Mesenchymal stem cell (in vitro differentiated cells and primary cell): ENCODE measurements around the gene ARMC9. TPM values are rescaled to one million over a fixed set of nuclear protein-coding genes. Genes with fewer than 3 reads are reported as not detected.

Source experiments
- DNase-seq: peaks from one replicate; pipeline ENCODE4 v3.0.0-alpha.2; 2013
- H2AFZ ChIP-seq: one replicate; pipeline ENCODE4 v1.6.1; 2013; ENCODE audit warnings: low read depth, mild to moderate bottlenecking, control low read depth, inconsistent platforms, low read length, moderate library complexity
- H2AK5ac ChIP-seq: 2 replicates; pipeline ENCODE4 v1.6.1; 2013; ENCODE audit warnings: low read length, moderate library complexity, mild to moderate bottlenecking, inconsistent platforms; ENCODE audit not compliant: severe bottlenecking
- H2BK120ac ChIP-seq: one replicate; pipeline ENCODE4 v1.6.1; 2013; ENCODE audit warnings: low read depth, mild to moderate bottlenecking, inconsistent platforms, low read length, moderate library complexity
- H2BK12ac ChIP-seq, 2 experiments: one replicate each; pipeline ENCODE4 v1.6.1; 2013; ENCODE audit warnings: inconsistent platforms in 2 of 2, low read length in 2 of 2, mild to moderate bottlenecking in 2 of 2, moderate library complexity in 2 of 2, control low read depth in 1 of 2
- H2BK15ac ChIP-seq: one replicate; pipeline ENCODE4 v1.6.1; 2013; ENCODE audit warnings: mild to moderate bottlenecking, low read depth, inconsistent platforms; ENCODE audit not compliant: poor library complexity, severe bottlenecking
- H2BK5ac ChIP-seq: 2 replicates; pipeline ENCODE4 v1.6.1; 2013; ENCODE audit warnings: low read depth, mild to moderate bottlenecking, low read length, control low read depth, inconsistent platforms; ENCODE audit not compliant: poor library complexity, severe bottlenecking
- H3K14ac ChIP-seq, 2 experiments: one replicate each; pipeline ENCODE4 v1.6.1; 2013; ENCODE audit warnings: inconsistent platforms in 2 of 2, low read length in 2 of 2, control low read depth in 1 of 2, mild to moderate bottlenecking in 1 of 2, moderate library complexity in 1 of 2
- H3K18ac ChIP-seq, 2 experiments: one replicate each; pipeline ENCODE4 v1.6.1; 2013; ENCODE audit warnings: inconsistent platforms in 2 of 2, low read length in 2 of 2, control low read depth in 1 of 2, low read depth in 1 of 2, mild to moderate bottlenecking in 1 of 2
- H3K23ac ChIP-seq, 2 experiments: one replicate each; pipeline ENCODE4 v1.6.1; 2013; ENCODE audit warnings: inconsistent platforms in 2 of 2, low read length in 2 of 2, mild to moderate bottlenecking in 2 of 2, moderate library complexity in 2 of 2, control low read depth in 1 of 2
- H3K27ac ChIP-seq: 2 replicates; pipeline ENCODE4 v1.5.1; 2013; ENCODE audit warnings: mild to moderate bottlenecking, moderate library complexity, low read length, control low read depth, inconsistent platforms; ENCODE audit not compliant: poor library complexity, severe bottlenecking
- H3K27me3 ChIP-seq, 2 experiments: 2 replicates each; pipeline versions ENCODE4 v1.6.1 to v1.7.0; 2013; ENCODE audit warnings: low read length in 2 of 2, mild to moderate bottlenecking in 2 of 2, moderate library complexity in 2 of 2, control low read depth in 1 of 2, inconsistent platforms in 1 of 2; ENCODE audit not compliant: control insufficient read depth in 1 of 2, insufficient read depth in 1 of 2
- H3K36me3 ChIP-seq, 2 experiments: 2 replicates each; pipeline versions ENCODE4 v1.6.1 to v1.7.0; 2013; ENCODE audit warnings: low read length in 2 of 2, control low read depth in 1 of 2, inconsistent platforms in 1 of 2, low read depth in 1 of 2, mild to moderate bottlenecking in 1 of 2; ENCODE audit not compliant: insufficient read depth in 2 of 2, control insufficient read depth in 1 of 2
- H3K4ac ChIP-seq, 2 experiments: one replicate each; pipeline ENCODE4 v1.6.1; 2013; ENCODE audit warnings: inconsistent platforms in 2 of 2, low read length in 2 of 2, mild to moderate bottlenecking in 2 of 2, moderate library complexity in 2 of 2, control low read depth in 1 of 2, low read depth in 1 of 2
- H3K4me1 ChIP-seq: 2 replicates; pipeline ENCODE4 v1.6.1; 2013; ENCODE audit warnings: low read depth, low read length, control low read depth; ENCODE audit not compliant: control insufficient read depth, insufficient read depth
- H3K4me2 ChIP-seq: 2 replicates; pipeline ENCODE4 v1.6.1; 2013; ENCODE audit warnings: low read length, mild to moderate bottlenecking, inconsistent platforms; ENCODE audit not compliant: poor library complexity, severe bottlenecking
- H3K4me3 ChIP-seq, 2 experiments: 2 replicates each; pipeline versions ENCODE4 v1.5.1 to v1.7.0; 2013; ENCODE audit warnings: low read length in 2 of 2, mild to moderate bottlenecking in 2 of 2, control low read depth in 1 of 2, low read depth in 1 of 2; ENCODE audit not compliant: insufficient read depth in 1 of 2
- H3K79me1 ChIP-seq: replicated peaks from 2 replicates; pipeline ENCODE4 v1.6.1; 2013; ENCODE audit warnings: mild to moderate bottlenecking, control low read depth, low read length, inconsistent platforms; ENCODE audit not compliant: poor library complexity, severe bottlenecking
- H3K9ac ChIP-seq: 2 replicates; pipeline ENCODE4 v1.7.0; 2013; ENCODE audit warnings: mild to moderate bottlenecking, low read length, moderate library complexity
- H3K9me3 ChIP-seq: 2 replicates; pipeline ENCODE4 v1.7.0; 2013; ENCODE audit warnings: mild to moderate bottlenecking, low read length; ENCODE audit not compliant: control insufficient read depth
- H4K8ac ChIP-seq: one replicate; pipeline ENCODE4 v1.6.1; 2013; ENCODE audit warnings: inconsistent platforms, mild to moderate bottlenecking, low read length, moderate library complexity
- H4K91ac ChIP-seq: one replicate; pipeline ENCODE4 v1.6.1; 2013; ENCODE audit warnings: mild to moderate bottlenecking, low read length, inconsistent platforms
- WGBS: methylation state at CpG from one replicate; pipeline ENCODE4 v1.1.7; 2013; ENCODE audit warnings: mixed read lengths; 5-methylcytosine and 5-hydroxymethylcytosine counted together
- small RNA-seq: library from polyadenylated mRNA; stranded (forward); fragments of <200 nt; extraction: miRNeasy Mini kit (QIAGEN cat#:217004); gene quantifications from one replicate; pipeline ENCODE3, GENCODE V24; 2013; ENCODE audit warnings: low read depth

Gene ARMC9

GRCh38 chr2:231423176-231423575 lies 224.7 kb downstream of the ARMC9 start:
- no peak for DNase-seq
- no peaks in the 10 kb centered on the region for H3K36me3 ChIP-seq
- H3K4ac ChIP-seq: no peak overlapping the region
- no peak overlapping the region for H2AFZ ChIP-seq
- H3K4me3 ChIP-seq: no peak overlapping the region
- peaks cover 7% of the 10 kb centered on the region for H3K4me1 ChIP-seq
- no peak overlapping the region for H4K91ac ChIP-seq
- H3K79me1 ChIP-seq: no peaks in the 10 kb centered on the region
- peaks cover 0 to 63% of the 10 kb centered on the region in 2 experiments for H3K27me3 ChIP-seq
- H2BK12ac ChIP-seq: no peak overlapping the region
- no peak overlapping the region for H4K8ac ChIP-seq
- no peak overlapping the region for H3K23ac ChIP-seq
- H2BK120ac ChIP-seq: no peak overlapping the region
- H2AK5ac ChIP-seq: no peak overlapping the region
- H3K18ac ChIP-seq: no peak overlapping the region
- H3K14ac ChIP-seq: no peak overlapping the region
- no peak overlapping the region for H3K9ac ChIP-seq
- no peaks in the 10 kb centered on the region for H3K9me3 ChIP-seq
- H2BK5ac ChIP-seq: no peak overlapping the region
- 93% methylated on average over 9 of the region's 10 CpGs for WGBS
- no peak overlapping the region for H2BK15ac ChIP-seq
- no peak overlapping the region for H3K4me2 ChIP-seq
- no peak overlapping the region for H3K27ac ChIP-seq

Small RNAs within 50 kb of the gene (small RNA-seq; reads per million reads assigned to genes)
- gene AC018738.1: not detected
- not detected for gene MIR4777
